Glutamatergic neuron (in vitro differentiated cells): Measurements from ENCODE around the gene SCAMP1. TPM values are rescaled to one million over a fixed set of nuclear protein-coding genes. Genes with fewer than 3 reads are reported as not detected.
A peak's percentile ranks its signal among the peaks of the same experiment; 100 is the strongest.

ENCODE experiments used
- DNase-seq: peaks from one replicate; pipeline ENCODE4 v3.0.0; 2022
- H3K27ac Mint-ChIP-seq: one replicate; pipeline ENCODE4 v1.8.0; 2020; ENCODE audit warnings: mild to moderate bottlenecking, mixed read lengths, inconsistent platforms; ENCODE audit not compliant: unreplicated experiment
- H3K27me3 Mint-ChIP-seq: one replicate; pipeline ENCODE4 v1.8.0; 2020; ENCODE audit warnings: mild to moderate bottlenecking, moderate library complexity, mixed read lengths, inconsistent platforms; ENCODE audit not compliant: unreplicated experiment
- H3K36me3 Mint-ChIP-seq: one replicate; pipeline ENCODE4 v1.8.0; 2020; ENCODE audit warnings: mild to moderate bottlenecking, mixed read lengths, inconsistent platforms; ENCODE audit not compliant: unreplicated experiment
- H3K4me1 Mint-ChIP-seq: one replicate; pipeline ENCODE4 v1.8.0; 2020; ENCODE audit warnings: mild to moderate bottlenecking, low read depth, mixed read lengths, inconsistent platforms; ENCODE audit not compliant: unreplicated experiment
- H3K4me3 Mint-ChIP-seq: one replicate; pipeline ENCODE4 v1.8.0; 2020; ENCODE audit warnings: mild to moderate bottlenecking, mixed read lengths, inconsistent platforms; ENCODE audit not compliant: unreplicated experiment
- H3K9me3 Mint-ChIP-seq: one replicate; pipeline ENCODE4 v1.8.0; 2020; ENCODE audit warnings: mild to moderate bottlenecking, moderate library complexity, mixed read lengths, inconsistent platforms; ENCODE audit not compliant: unreplicated experiment
- total RNA-seq: library from RNA; stranded (reverse); fragmentation: NEBNext Ultra II Directional; extraction: Animal tissue kit (Norgen Biotek cat#: 25700); gene quantifications from one replicate; pipeline ENCODE4 v1.2.1, GENCODE V29; 2021; ENCODE audit not compliant: unreplicated experiment
- TF ChIP-seq, protein P1 (sequence below): fragments of 200-600 bp; sonication (generic); IDR thresholded peaks from one replicate; pipeline ENCODE4 v1.5.0; 2021; ENCODE audit not compliant: partially characterized antibody, unreplicated experiment

SCAMP1 gene
- total RNA-seq, 1 donor from 2014 or later, result 36.2 TPM

GRCh38 chr5:78501411-78502352 lies 141.3 kb downstream of the SCAMP1 start:
- peaks cover 8% of the 10 kb centered on the region for H3K27me3 Mint-ChIP-seq
- TF ChIP-seq, protein P1, sequence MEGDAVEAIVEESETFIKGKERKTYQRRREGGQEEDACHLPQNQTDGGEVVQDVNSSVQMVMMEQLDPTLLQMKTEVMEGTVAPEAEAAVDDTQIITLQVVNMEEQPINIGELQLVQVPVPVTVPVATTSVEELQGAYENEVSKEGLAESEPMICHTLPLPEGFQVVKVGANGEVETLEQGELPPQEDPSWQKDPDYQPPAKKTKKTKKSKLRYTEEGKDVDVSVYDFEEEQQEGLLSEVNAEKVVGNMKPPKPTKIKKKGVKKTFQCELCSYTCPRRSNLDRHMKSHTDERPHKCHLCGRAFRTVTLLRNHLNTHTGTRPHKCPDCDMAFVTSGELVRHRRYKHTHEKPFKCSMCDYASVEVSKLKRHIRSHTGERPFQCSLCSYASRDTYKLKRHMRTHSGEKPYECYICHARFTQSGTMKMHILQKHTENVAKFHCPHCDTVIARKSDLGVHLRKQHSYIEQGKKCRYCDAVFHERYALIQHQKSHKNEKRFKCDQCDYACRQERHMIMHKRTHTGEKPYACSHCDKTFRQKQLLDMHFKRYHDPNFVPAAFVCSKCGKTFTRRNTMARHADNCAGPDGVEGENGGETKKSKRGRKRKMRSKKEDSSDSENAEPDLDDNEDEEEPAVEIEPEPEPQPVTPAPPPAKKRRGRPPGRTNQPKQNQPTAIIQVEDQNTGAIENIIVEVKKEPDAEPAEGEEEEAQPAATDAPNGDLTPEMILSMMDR, result no peak
- peaks cover 59% of the 10 kb centered on the region for H3K4me1 Mint-ChIP-seq
- H3K9me3 Mint-ChIP-seq, result peaks cover 5% of the 10 kb centered on the region
- H3K4me3 Mint-ChIP-seq, result no peak overlapping the region
- no peak for DNase-seq
- H3K36me3 Mint-ChIP-seq, result no peaks in the 10 kb centered on the region
- H3K27ac Mint-ChIP-seq, result no peak overlapping the region

DNA sequence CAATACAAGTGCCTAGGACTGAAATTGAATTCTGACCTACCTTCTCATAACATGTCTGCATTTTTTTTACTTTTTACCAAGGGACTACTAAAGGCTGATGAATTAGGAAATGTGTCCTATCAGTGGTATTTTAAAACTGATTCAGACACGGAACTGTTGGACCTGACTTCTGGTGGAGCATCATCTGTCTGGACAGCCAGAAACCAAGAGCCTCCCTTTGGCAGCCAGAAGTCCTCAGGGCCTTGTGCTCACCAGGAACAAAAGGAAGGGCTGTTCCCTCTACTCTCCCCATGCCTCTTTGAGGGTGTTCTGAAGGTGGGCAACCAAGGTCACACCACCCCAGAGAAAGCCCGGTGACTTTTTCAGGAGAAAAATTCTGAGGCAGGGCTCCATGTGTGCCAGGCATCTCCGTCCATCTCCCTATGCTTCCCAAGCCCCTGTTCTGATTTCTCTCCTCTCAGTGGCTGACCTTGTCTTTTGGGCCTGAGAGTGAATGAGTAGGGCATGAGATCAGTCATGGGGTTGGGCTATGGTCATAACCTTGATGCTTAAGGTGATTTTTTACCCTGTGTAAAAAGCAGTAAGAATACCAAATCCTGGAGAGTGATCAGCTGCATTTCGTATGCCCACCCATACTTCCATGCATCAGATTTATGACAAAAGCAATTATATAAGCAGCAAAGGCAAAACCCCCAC lies 143.7 kb downstream of the SCAMP1 start:
- no peaks in the 10 kb centered on the region for H3K36me3 Mint-ChIP-seq
- H3K27me3 Mint-ChIP-seq, result peaks cover 7% of the 10 kb centered on the region
- no peak for DNase-seq
- peak overlapping the region; percentile 94 for H3K27ac Mint-ChIP-seq
- H3K4me3 Mint-ChIP-seq, result peak overlapping the region; percentile 77
- peaks cover 10% of the 10 kb centered on the region for H3K9me3 Mint-ChIP-seq
- TF ChIP-seq, protein P1, result no peak
- H3K4me1 Mint-ChIP-seq, result peaks cover 67% of the 10 kb centered on the region

DNA sequence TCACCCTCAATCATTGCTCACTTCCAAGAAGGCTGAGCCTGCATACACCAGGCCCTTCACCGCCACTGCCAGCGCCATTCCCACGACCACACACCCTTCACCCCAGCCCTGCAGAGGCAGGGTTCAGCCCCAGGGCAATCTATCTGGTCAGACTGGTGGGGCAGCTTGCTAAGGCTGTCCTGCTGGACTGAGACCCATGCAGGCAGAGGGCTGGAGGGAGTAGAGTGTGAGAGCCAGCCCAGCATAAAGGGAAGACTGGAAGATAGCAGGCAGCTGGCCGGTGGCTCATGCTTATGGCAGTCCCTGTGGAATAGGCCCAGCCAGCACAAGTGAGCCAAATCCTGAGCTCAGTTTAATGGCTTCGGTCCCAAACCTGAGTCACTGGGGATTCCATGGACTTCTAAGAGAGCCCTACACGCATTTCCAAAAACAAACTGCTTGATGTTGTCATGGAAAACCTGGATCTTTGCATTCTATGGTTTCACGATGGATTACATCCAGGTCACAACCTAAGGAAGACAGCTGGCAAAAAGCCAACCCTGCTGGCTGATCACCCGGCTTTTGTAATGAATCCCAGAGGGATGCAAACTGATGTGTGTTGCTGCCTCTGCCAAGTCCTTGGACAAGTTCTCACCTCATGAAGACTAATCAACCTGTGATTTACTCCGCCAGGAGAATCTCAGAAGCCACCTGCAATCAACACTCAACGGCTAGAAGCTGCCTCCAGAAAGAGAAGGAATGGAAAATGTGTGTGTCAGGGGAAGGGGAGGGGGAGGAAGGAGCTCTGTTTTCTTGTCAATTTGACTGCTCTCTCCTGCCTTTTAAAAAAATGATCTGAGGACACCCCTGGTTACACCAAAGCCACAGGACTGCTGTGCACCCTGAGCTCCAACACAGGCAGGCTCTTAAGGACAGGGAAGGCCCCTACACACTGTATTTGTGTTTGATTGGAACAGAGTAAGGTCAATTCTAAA lies 144.6 kb downstream of the SCAMP1 start:
- Mint-ChIP-seq H3K4me1 (peaks cover 72% of the 10 kb centered on the region), H3K27ac (peak overlapping the region; percentile 94), H3K9me3 (peaks cover 13% of the 10 kb centered on the region), H3K27me3 (peaks cover 4% of the 10 kb centered on the region), H3K4me3 (peak overlapping the region; percentile 77), H3K36me3 (no peaks in the 10 kb centered on the region)
- TF ChIP-seq, protein P1, result no peak
- peak; percentile 76 for DNase-seq

DNA sequence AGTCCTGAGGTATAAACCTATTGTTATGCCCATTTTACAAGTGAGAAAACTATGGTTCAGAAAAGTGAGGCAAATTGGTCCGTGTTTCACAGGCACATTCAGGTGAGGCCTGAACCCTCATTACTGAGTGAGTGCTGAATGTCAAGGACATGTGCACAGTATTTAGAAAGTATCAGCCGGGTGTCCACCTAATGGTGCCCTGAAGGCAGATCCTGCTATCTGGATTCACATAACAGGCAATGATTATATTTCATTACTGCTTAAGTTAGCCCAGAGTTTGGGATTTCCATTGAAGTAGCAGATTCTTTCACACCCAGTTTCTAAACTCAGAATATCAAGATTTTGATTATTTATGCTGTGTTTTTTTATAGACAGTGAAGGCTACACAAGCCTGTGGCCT lies 145.4 kb downstream of the SCAMP1 start:
- Mint-ChIP-seq H3K27ac (peak overlapping the region; percentile 48), H3K9me3 (peaks cover 13% of the 10 kb centered on the region), H3K36me3 (no peaks in the 10 kb centered on the region), H3K4me1 (peaks cover 75% of the 10 kb centered on the region), H3K27me3 (peaks cover 4% of the 10 kb centered on the region), H3K4me3 (no peak overlapping the region)
- TF ChIP-seq, protein P1, result no peak
- DNase-seq, result no peak
